Fibroblast of lung (primary cell): ENCODE results near the gene GRIPAP1.

Experiments used
- CTCF ChIP-seq, 2 donors: IDR thresholded peaks in 1 of 2; conservative IDR thresholded peaks in 1 of 2; 1 replicate in 1 of 2; 2 replicates in 1 of 2; pipeline ENCODE4 v1.5.1; 2011 to 2012; ENCODE audit warnings: low read length in 2 of 2, control low read depth in 1 of 2, inconsistent platforms in 1 of 2, low read depth in 1 of 2, mild to moderate bottlenecking in 1 of 2
- EZH2 ChIP-seq: IDR thresholded peaks from 2 replicates; pipeline ENCODE4 v1.5.1; 2012; ENCODE audit warnings: low read length, control low read depth, mild to moderate bottlenecking; ENCODE audit errors: missing control alignments

GRCh38 chrX:48971249-48972219, 30.5 kb downstream of the GRIPAP1 start, which contains the start of gene KCND1:
- TF ChIP-seq EZH2 (no peak), CTCF (conservative IDR thresholded peaks at IDR 0.05 in 1 of 2, IDR thresholded peaks at IDR 0.05 in 1 of 2; ENCODE audit: low read depth in 1 of 2, low read length in 2 of 2) (no peak)
